ENCODE results near the gene VCL.

VCL gene

DNA sequence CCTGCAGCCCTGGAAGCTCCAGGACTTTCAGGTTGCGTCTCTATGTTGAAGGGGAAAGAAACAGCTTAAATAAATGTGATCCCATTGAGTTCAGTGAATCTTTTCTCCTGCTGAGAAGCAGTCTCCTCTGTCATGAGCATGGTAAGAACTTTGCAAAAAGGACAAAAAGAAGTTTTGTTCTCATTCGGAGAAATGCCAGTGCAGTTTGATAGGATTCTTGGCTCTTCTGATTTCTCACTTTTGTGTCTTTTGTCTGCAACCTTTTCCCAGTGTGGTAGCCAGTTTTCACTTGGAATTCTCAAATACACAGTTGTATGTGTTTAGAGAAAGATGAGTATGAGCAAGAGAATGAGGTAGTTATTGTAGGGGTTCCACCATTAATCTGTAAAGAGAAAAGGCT lies 88.4 kb downstream of the VCL start:
- TF ChIP-seq, protein P1, sequence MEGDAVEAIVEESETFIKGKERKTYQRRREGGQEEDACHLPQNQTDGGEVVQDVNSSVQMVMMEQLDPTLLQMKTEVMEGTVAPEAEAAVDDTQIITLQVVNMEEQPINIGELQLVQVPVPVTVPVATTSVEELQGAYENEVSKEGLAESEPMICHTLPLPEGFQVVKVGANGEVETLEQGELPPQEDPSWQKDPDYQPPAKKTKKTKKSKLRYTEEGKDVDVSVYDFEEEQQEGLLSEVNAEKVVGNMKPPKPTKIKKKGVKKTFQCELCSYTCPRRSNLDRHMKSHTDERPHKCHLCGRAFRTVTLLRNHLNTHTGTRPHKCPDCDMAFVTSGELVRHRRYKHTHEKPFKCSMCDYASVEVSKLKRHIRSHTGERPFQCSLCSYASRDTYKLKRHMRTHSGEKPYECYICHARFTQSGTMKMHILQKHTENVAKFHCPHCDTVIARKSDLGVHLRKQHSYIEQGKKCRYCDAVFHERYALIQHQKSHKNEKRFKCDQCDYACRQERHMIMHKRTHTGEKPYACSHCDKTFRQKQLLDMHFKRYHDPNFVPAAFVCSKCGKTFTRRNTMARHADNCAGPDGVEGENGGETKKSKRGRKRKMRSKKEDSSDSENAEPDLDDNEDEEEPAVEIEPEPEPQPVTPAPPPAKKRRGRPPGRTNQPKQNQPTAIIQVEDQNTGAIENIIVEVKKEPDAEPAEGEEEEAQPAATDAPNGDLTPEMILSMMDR (IDR thresholded peaks at IDR 0.05; ENCODE audit: low read depth, low read length) = no peak
- no peak for DNase-seq (ENCODE audit: extremely low read depth, low read depth)

DNA sequence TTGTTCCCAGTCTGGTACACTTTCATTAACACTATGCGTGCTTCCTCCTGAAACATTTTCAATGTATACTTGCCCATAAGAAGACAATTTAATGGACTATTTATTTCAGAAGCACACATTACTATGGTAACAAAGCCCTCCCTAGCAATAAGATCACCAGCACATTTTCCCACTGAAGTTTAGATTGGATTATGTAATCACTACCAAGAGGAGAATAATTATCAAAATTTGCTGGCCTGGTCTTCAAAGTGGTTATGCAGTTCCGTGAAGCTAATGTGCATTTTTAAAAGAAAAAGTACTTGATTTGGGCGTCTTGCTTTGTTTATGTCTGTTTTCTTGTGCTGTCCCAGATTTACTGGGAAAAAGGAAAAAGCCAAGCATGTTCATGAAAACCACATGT lies 90.8 kb downstream of the VCL start:
- TF ChIP-seq, protein P1 (IDR thresholded peaks at IDR 0.05; ENCODE audit: low read depth, low read length) = no peak
- DNase-seq (ENCODE audit: extremely low read depth, low read depth) = no peak

DNA sequence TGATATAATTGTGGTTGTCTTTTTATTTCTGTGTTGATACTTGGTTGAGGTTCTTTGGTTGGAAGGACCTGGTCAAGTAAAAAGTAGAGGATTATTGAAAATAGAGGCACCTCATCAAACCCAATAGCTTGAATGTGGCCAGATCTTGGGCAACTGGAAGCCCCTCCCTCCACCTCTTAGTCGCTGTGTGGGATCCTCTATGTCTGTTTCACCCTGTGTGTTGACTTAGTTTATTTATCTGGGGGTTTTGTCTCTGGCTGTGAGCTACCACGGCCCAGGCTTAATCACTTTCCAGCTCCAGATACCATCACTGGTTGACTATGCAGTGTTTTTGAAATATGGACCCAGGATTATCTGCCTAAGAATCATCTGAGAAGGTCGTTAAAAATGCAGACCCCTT lies 94.5 kb downstream of the VCL start:
- DNase-seq (ENCODE audit: extremely low read depth, low read depth) = no peak
- TF ChIP-seq, protein P1 (IDR thresholded peaks at IDR 0.05; ENCODE audit: low read depth, low read length) = no peak

DNA sequence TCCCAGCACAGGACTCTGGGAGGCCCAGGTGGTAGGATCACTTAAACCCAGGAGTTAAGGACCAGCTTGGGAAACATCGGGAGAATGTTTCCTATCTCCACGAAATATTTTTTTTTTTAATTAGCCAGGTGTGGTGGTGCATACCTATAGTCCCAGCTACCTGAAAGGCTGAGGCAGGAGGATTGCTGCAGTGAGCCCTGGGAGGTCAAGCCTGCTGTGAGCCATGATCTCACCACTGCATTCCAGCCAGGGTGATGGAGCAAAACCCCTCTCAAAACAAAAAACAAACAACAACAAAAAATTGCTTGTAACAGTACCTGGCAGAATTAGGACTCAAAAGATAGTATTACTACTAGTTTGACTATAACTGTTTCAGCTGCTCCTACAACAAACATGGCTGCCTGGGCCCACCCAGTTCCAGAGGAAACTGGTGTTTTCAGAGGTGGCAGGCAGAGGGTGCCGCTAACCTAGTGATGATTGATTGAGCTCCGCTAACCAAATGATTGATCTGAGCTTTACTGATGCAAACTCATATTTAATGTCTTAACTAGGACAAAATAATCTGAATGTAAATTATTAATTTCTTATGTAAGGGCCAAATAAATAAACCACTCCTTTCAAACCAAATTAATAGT lies 95.7 kb downstream of the VCL start:
- no peak for DNase-seq (ENCODE audit: extremely low read depth, low read depth)
- TF ChIP-seq, protein P1 (IDR thresholded peaks at IDR 0.05; ENCODE audit: low read depth, low read length) = no peak

DNA sequence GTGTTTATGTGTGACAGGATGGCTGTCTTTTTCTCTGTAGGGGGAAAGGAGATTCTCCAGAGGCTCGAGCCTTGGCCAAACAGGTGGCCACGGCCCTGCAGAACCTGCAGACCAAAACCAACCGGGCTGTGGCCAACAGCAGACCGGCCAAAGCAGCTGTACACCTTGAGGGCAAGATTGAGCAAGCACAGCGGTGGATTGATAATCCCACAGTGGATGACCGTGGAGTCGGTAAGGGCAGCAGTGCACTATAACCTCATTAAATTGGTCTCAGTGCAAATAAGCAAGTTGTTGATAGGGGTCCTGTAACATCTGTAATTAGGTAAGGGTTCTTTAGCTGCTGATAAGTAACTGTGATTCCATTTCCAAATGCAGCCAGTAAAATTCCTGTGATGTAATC lies 96.3 kb downstream of the VCL start:
- no peak for DNase-seq (ENCODE audit: extremely low read depth, low read depth)
- TF ChIP-seq, protein P1 (IDR thresholded peaks at IDR 0.05; ENCODE audit: low read depth, low read length) = no peak

DNA sequence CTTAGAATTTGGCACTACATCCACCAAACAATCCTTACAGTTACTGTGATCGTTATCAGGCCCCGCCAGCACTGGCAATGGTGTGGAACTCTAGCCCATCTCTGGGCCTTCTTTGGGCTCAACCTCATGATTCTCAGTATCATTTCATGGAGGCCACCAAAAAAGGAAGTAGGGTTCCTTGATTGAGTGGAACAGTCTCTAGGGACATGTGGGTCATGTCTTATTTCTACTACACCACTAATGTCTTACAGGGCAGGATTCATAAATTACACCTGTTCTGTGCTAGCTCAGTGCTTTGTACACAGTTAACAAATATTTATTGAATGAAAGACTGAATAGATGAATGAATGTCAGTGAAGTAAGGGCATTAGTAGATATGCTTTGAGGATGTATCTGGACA lies 98.9 kb downstream of the VCL start:
- TF ChIP-seq, protein P1 (IDR thresholded peaks at IDR 0.05; ENCODE audit: low read depth, low read length) = no peak
- DNase-seq (ENCODE audit: extremely low read depth, low read depth) = no peak

DNA sequence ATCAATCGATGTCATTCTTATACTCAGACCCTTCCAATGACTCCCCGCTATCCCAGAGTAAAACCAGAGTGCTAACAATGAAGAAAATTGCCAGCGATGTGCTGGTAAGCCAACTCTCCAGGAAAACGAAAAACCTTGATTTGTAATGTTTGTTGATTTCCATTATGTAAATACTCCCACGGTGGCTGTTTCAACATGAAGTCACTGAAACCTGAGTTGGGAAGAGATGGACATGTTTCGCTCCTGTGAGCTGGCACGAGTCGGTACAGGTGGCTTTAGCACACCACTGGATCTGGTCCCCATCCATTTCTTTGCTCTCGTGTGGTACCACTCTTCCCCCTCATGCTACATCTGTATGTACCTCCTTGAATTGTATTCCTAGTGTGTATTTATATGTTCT lies 99.9 kb downstream of the VCL start:
- TF ChIP-seq, protein P1 (IDR thresholded peaks at IDR 0.05; ENCODE audit: low read depth, low read length) = no peak
- no peak for DNase-seq (ENCODE audit: extremely low read depth, low read depth)
